ENCODE data around the gene TNNI3K.
"Not testable (repeated sequence)": the region's sequence is repeated elsewhere in the genome, so short reads cannot be mapped to it uniquely, and the experiment has no call there.

TNNI3K gene

DNA sequence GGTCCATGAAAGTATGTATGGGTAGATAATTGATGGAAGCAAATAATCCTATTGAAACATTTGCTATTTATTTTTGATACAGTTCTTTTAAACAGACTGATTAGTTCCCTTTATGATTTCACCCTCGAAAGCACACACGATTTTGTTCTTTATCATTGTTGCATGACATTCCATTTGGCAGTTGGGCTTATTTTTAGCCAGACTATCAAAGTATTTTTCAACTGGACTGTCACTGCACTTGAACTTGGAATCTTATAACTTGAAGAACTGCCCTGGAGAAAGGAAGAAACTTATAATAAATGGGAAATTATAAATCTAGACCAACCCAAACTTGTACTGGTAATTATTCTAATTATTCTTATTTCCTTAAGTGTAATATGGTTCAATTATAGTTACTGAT is at the start of gene TNNI3K:
TSS of gene TNNI3K (plus strand) at position 235 of the 400 bp plus-strand sequence. CDS start at position 300, 65 bp downstream.
- DNase-seq, result no peak

GRCh38 chr1:74193908-74194307 is 41.3 kb upstream of the TNNI3K start:
- no peak for DNase-seq

DNA sequence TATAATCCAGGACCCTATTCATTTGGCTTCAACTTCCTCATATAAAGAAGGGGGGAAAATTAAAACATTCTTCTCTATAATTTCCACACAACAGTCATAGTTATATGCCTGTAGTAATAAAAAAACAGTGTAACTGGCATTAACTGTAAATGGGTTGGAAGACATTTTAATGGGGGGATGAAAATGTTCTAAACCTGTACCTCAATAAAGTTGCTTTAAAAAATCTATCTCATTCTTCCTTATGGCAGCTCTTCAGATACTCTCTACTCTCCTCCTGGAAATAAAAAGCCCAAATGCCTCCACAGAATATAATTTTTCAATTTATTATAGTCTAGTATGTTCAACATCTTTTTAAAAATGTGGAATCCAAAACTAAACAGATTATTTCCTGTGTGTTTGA is 39.8 kb upstream of the TNNI3K start:
- DNase-seq, result no peak

- no peak for DNase-seq
Measured at GRCh38 chr1:74197255-74197654, 37.9 kb upstream of the TNNI3K start.

DNA sequence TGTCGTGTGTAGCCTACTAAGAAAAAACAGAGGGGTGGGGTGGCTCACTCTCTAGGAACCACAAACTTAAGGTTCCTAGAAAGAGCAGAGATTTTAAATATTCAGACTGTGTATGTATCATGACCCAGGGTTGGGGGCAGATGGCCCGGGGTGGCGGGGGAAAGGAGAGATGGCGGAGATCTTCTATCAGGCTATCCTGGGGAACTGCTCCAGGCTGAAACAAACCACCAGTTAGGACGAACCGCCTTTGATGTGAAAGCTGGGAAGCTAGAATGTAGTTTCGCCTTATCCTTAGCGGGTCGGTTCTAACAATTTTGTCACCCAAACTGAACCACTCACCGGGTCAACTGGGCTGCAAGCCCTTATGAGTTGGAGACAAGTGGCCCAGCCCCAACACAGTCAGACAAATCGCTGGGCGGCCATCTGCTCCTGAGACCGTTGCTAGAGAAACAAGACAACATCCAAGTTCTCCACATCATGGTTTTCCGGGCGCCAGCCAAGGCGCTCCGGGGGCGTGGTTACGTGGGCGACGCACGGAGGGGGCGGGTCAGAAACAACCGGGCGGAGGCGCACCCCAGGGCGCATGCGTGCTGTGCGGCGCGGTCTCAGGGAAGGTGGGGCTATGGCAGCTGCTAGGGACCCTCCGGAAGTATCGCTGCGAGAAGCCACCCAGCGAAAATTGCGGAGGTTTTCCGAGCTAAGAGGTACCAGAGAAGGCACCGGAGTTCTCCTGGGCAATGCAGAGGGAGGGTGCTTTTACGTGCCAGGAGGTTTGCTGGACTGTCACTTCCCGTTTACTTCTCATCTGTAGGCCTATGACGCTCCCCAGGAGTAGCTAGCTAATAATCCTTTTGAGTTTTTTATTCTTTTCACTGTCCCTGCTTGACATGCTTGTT is 37.3 kb upstream of the TNNI3K start, which contains the start of the genes FPGT and LRRIQ3:
TSS of gene FPGT (plus strand) at position 586 of the 896 bp plus-strand sequence. CDS start at position 623, 37 bp downstream.
TSS of gene LRRIQ3 (minus strand) at position 520 of the 896 bp plus-strand sequence. CDS start 14,492 bp downstream, outside the sequence.
- peak; percentile 82 to 91 for DNase-seq

DNA sequence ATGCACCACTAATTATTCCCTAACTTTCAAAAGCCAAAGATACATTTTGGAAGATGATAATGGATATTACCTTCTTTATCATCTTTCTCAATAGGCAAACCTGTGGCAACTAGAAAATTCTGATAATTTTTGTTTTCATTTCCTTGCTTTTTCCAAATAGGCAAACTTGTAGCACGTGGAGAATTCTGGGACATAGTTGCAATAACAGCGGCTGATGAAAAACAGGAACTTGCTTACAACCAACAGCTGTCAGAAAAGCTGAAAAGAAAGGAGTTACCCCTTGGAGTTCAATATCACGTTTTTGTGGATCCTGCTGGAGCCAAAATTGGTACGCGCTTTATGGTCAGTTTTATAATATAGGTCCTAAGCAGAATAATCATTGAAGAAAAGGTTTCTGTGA is 35.7 kb upstream of the TNNI3K start:
- no peak for DNase-seq

DNA sequence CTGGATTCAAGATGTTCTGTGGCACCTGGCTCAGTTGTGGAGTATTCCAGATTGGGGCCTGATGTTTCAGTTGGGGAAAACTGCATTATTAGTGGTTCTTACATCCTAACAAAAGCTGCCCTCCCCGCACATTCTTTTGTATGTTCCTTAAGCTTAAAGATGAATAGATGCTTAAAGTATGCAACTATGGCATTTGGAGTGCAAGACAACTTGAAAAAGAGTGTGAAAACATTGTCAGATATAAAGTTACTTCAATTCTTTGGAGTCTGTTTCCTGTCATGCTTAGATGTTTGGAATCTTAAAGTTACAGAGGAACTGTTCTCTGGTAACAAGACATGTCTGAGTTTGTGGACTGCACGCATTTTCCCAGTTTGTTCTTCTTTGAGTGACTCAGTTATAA is 29.9 kb upstream of the TNNI3K start:
- no peak for DNase-seq

DNA sequence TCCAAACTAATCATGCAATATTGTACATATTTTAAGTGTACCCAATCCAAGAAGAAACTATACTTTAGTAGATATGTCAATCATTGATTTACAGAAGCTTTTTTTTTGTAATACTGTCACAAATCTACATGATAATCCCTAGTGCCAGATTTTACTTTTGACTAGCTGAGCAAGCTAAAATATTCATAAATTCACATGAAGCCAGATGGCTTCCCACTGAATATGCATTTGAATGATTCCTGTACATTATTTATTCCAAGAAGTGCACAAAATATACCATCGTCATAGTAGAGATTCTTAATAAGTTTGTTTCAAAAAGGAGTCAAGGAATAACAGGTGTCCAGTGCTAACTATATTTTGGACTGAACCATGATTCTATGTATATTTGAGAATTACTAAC is 20.0 kb upstream of the TNNI3K start:
- DNase-seq, result no peak

DNA sequence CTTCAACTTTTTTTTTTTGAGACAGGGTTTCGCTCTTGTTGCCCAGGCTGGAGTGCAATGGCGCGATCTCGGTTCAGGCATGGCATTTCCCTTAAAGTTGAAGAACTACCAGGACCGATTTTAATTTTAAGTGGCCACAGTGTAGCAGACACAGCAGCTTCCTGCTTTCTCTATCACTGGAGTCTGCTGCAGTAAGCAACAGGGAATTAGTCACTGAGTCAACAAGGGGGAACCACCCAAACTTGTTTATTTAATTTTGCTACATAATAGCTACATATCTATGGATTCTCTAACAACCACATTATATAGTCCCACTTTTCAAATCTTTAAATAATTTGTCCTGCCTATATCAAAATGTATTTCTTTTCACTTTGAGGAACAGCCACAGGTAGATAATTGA is 12.5 kb upstream of the TNNI3K start:
- DNase-seq, result no peak

DNA sequence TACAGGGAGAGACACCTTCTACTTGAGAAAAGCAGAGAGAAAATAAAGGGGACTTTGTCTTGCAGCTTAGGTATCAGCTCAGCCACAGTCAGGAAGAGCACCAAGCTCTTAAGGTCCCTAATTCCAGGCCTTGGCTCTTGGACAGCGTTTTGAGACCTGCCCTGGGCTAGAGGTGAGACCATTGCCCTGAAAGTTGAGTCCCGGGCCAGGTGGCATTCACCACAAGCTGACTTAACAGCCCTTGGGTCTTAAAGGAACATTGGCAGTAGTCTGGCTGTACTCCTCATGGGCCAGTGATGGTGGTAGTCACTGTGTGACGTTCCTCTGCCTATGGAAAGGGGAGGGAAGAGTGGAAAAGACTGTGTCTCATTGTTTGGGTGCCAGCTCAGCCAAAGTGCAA is 11.7 kb upstream of the TNNI3K start:
- no peak for DNase-seq

DNA sequence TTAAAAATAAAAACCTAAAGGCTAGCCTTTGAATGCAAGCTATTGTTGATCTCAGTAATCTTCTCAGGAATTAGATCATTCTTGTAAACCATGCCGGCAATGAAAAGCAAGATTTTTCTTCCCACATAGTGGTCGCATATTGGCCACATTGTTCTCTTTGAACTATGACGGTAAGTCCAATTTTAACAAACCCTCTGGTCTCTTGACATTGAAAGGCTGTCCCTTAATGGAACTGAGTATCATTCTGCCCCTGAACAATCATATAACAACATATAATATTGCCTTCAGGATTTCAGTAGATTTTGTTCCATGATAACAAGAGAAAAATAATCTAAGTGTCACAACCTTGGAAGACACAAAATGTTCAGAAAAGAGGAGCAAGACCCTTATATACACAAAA is 1.3 kb downstream of the TNNI3K start:
- no peak for DNase-seq

DNA sequence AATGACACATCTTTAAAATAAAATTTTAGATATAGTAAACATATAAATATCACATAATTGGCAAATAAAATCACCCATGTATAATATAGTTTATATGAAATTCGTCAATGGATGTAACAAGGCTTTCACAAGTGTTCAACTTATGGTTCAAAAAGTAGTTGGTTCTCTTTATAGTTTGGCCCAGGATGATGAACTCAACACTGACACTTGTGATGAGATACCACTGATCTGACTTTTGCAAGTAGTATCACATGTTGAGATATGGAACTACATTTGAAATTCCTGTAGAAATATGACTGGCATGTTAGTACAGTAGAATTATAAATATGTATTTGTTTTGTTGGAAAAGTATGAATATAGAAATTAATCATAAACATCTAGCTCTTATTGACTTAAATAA is 1.8 kb downstream of the TNNI3K start:
- DNase-seq, result no peak

DNA sequence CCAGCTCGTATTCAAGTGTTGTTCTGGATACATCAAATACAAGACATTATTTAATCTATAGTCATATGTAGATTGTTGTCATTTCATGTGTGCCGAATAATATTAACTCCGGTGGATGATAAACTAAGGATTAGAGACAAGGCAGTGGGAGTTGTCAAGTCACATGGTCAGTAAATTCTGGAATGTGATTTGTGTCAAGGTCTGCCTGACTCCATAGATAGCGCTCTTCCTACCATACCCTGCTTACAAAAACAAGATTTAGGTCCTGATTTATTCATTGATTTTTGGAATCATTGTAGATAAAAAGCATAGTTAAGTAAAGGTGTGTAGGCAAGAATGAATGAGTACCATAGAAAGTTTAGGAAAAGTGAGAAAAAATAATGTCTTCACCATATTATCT is 2.6 kb downstream of the TNNI3K start:
- DNase-seq, result no peak

DNA sequence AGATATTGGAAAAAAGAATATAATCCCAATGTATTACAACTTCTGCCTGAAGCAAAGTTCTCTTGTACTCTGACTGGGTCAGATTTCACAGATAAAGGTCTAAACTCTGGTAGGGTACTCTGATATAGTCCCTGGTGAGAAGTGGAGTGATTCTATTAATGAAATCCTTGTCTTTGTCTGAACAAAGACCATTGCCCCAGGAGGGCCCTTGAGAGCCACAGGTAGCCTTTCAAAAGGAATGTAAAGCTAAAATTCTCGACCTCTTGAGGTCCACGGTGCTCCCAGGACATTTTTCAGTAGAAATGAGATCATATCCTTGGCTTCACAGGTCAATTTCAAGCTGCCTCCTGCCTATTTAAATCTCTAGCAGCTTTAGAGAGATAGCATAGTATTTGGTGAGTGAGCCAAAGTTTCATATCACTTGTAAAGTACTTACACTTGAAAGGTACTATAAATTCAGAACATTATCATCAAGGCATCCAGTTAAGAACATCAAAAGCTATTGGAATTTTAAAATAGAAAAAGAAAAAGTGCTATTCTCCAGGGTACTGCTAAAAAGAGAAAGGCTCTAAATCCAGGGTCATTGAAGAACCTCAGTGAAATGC is 10.1 kb downstream of the TNNI3K start:
- peak in 1 of 2 experiments; percentile 3 for DNase-seq

DNA sequence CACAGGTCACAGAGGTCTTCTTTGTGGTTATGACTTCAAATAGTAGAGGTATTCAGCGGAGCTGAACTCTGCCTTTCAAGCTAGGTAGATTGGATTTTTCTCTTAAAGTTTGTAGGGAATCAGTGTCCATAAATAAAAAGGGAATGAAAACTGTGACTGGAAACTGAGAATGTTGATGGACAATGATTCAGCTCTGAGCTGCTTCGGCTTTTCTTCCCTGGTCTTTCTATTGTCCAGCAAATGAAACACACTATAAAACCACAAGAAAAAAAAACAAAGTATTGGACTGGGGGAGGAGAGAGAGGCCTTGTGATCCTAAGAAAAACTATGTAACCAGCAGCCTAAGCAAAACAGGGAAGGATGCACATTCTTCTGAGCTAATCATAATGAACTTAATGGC is 11.1 kb downstream of the TNNI3K start:
- no peak for DNase-seq

- DNase-seq, result no peak
Measured at GRCh38 chr1:74247881-74248528, 12.8 kb downstream of the TNNI3K start.

DNA sequence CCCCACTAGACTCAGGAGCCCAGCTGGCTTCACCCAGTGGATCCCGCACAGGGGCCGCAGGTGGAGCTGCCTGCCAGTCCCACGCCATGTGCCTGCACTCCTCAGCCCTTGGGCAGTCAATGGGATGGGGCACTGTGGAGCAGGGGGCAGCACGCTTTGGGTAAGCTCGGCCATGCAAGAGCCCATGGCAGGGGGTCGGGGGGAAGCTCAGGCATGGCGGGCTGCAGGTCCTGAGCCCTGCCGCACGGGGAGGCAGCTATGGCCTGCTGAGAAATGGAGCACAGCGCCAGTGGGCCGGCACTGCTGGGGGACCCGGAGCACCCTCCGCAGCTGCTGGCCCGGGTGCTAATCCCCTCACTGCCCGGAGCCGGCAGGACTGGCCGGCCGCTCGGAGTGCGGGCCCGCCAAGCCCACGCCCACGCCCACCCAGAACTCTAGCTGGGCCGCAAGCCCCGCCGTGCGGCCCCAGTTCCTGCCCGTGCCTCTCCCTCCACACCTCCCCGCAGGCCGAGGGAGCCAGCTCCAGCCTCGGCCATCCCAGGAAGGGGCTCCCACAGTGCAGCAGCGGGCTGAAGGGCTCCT is 18.1 kb downstream of the TNNI3K start:
- not testable (repeated sequence) for DNase-seq

DNA sequence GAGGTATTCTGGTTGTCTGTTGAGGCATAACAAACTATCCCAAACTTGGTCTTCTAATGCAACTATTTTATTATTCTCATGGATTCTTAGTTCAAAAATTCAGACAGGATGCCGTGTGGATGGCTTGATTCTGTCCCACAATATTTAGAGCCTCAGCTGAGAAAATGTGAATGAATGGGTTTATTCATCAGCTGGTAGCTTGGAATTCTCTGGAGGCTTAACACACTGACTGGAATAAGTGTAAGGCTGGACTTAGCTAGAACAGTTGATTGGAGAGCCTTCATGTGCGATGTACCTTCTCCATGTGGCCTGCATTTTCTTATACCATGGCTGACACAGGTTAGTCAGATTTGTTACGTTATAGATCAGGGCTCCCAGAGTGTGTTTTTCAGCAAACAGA is 30.8 kb downstream of the TNNI3K start:
- DNase-seq, result no peak

- DNase-seq, result no peak
Measured at GRCh38 chr1:74271503-74271902, 36.3 kb downstream of the TNNI3K start.

DNA sequence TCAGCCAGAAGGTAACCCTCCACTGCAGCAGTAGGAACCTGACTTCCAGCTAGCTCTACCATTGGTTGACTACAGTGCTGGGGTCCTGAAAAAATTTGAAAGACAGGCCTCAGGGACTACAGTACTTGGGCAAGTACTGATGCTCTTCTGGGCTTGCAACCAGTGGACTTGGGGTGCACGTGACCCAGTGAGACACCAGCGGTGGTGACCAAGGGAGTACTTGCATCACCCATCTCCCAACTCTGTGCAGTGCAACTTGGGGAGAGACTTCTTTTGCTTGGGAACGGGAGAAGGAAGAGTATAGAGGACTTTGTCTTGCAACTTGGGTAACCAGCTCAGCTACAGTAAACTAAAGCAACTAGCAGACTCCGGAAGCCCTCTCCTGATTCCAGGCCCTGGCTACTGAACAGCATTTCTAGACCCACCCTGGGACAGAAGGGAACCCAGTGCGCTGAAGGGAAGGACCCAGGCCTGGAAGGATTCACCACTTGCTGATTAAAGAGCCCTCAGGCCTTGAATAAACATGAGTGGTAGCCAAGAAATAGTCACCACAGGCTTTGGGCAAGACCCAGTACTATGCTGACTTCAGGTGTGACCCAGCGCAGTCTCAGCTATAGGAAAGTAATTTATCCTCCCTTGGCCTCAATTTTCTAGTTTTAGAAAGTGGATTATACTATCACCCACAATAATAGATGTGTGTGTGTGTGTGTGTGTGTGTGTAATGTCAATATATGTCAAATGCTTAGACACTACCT is 45.6 kb downstream of the TNNI3K start:
- no peak for DNase-seq

GRCh38 chr1:74286414-74286813 is 51.2 kb downstream of the TNNI3K start:
- DNase-seq, result no peak

- DNase-seq, result no peak
Measured at GRCh38 chr1:74314438-74314837, 79.3 kb downstream of the TNNI3K start.

DNA sequence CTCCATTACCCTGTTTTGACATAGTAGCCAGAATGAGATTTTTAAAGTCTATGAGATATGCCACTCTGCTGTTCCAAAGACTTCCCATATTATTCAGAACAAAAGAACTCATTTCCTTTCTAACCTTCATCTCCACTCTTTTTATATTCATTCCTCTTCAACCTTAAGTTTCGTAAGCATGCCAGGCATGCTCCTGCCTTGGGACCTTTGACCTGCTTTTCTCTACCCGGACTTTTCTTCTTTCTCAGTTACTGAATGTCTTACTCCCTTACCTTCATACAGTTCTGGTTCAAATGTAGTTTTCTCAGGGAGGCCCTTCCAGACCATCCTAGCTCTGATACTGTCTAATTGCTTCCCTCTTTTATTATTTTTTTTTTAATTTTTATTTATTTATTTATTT is 81.1 kb downstream of the TNNI3K start:
- no peak for DNase-seq
